Measurements from ENCODE around the gene EHBP1.
"Not testable (repeated sequence)": the region's sequence is repeated elsewhere in the genome, so short reads cannot be mapped to it uniquely, and the experiment has no call there.

EHBP1 gene

DNA sequence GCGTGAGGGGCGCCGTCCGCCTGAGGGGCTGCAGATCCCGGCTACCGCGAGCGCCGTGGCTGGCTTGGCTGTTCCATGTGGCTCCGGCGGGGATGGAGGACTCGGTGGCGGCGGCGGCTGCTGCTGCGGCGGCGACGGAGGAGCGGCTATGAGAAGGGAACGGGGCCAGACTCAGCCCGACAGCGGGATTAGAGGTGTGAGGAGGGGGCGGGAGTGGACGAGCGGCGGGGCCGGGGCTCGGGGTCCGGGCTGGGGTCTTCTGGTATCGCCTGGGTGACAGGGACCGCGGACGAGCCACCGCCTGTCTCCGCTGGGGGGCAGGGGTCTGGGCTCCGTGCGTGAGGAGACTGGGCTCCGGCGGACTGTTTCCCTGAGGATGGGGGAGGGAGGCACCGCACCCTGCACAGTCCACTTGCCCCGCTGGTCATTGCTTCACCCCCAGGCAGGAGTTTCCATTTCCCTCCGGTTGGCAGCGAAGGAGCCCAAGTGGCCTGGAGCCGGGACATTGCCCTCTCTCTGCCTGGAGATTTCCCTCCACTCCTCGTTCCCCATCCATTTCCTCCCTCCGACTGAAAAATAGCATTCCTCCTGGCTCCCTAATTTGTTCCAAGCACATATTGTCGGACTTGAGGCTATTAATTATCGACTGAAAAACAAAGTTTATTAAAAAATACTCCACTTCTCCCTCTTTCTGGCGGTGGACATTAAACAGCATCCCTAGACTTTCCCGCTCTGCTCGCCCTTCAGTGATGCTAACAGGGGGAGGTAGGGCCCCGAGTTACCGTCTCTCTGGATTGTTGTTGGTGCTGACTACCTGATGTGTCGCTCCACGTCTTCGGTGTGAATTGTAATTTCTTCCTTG is 577 bp downstream of the EHBP1 start:
- peak; percentile 39 for DNase-seq

DNA sequence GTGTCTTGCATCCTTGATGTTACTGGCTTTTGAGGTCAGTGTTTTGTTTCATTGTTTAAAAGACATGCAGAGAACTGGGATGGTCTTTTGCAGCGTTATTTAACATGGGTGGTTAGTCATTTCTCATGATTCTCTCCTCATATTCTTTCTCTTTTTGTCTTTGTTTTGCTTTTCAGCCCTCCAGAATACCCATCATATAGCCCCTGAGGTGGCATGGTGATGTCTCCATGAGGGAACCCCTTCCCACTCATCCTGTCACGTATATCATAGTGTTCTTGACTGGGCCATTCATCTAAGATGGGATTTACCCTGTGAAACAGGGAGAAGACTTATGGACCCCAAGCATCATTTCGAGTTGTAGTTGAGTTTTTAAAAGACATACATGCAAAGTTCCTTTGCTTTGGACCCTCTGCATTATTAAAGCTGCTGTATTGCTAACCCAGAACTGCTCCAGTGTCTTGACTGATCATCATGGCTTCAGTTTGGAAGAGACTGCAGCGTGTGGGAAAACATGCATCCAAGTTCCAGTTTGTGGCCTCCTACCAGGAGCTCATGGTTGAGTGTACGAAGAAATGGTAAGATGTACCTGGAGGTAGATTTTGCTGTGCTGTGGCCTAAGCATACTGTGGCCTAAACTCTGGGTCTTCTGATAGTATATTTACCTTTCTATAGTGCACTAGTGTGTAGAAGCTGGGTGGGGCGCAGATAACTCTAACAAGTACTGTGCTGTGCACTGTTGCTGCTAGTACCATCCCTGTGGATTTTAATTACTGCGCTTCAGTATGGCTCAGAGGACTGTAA is 1.4 kb downstream of the EHBP1 start:
- DNase-seq, result no peak

DNA sequence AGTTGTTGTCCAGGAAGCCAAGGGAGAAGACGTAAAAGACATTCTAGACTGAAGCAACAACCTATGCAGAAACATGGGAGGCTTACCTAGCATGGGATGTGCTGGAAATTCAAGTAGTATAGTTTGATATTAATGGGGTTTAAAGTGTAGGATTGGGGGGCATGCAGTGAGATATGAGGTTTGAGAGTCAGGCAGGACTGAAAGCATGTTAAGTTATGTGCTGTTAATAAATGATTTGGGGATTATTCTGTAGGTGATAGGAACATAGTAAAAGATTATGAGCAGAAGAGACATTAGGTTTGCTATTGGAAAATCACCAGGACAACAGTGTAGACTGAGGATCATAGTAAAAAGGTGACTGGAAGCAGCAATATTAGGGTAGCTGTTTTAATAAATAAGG is 3.2 kb downstream of the EHBP1 start:
- DNase-seq, result no peak

DNA sequence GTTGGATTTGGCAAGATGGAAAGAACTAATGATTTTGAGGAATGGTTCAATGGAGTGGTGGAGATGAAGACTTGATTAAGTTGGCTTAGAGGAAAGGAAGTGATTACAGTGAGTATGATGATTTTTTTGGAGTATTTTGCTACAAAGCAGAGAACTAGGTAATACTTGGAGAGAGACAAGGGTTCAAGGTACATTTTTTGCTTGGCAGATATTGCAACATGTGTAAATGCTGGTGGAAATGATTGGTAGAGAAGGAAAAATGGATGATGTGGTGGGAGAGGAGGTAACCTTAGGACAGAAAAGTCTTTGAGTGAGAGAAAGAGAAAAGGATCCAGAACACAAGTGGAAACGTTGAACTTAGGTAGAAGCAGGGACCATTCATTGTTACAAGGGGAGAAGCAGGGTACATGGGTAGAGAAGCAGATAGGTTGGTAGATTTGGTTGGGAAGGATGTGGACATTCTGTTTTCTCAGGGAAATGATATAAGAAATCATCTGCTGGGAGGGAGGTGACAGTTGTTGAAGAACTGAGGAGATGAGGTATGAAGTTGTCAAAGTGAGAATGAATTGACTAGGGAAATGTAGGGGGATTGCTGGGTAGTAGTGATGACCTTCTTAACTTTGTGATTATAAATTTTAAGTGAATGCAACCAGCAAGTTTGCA is 6.5 kb downstream of the EHBP1 start:
- DNase-seq, result no peak

DNA sequence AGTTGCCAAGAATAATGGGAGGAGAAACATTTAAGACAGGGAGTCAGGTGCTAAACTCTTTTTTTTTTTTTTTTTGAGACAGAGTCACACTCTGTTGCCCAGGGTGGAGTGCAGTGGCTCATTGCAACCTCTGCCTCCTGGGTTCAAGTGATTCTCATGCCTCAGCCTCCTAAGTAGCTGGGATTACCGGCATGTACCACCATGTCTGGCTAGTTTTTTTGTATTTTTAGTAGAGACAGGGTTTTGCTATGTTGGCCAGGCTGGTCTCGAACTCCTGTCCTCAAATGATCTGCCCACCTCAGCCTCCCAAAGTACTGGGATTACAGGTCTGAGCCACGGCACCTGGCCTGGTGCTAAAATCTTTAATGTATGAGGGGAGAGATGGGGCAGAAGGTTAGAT is 7.7 kb downstream of the EHBP1 start:
- DNase-seq, result not testable (repeated sequence)

DNA sequence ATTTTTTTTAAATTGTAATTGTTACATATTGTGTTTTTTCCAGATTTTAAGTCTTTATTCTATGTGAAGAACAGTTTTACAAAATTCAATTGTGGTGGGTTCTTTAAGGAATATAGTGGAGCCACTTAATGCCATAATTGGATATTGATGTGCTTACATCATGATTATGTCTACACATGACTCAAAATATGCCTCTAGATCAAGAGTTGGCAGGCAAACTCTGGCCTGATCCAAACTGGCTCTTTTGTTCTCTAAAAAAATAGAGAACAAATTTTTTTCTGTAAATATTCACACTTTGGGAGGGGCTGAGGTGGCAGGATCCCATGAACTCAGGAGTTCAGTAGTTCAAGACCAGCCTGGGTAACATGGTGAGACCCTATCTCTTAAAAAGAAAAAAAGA is 8.3 kb downstream of the EHBP1 start:
- DNase-seq, result no peak

DNA sequence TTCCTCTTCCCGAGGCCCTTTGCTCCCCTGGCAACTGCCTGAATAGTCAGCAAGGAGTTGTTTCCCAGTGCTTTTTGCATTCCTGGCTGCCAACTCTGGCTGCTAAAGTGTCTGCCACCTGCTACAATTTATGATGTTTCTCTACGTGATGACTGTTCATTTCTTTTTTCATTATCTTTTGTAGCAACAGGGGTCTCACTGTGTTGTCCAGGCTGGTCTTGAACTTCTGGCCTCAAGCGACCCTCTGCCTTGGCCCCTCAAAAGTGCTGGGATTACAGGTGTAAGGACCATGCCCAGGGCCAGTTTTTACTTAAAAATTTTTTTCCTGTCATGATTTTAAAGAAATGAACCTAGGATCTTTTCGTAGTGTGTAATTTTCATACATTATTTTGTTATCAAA is 11.3 kb downstream of the EHBP1 start:
- no peak for DNase-seq

DNA sequence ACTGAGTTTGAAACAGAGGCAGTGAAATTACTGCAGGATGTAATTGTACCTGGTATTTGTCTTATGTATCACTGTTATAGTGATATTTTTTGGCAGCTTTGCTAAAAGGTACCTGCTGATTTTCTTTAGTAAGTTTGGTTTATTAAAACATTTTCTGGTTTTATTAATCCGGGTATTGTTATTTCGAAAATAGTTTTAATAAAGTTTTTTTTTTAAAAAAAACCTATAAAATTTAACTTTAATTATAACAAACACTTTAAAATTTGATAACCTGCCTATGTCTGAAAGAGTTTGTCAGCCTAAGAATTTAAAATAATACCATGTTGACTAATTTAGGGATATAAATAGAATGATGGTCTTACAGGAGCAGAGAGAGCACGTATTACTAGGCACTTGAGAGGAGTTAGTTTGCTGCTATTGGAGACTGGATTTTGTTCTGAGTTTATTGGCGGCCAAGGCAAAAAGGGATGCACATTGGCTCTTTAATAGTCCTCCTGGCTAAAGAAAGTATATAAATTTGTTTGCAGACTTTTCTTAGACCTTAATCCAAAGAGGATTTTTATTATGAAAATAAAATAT is 12.1 kb downstream of the EHBP1 start:
- DNase-seq, result no peak

DNA sequence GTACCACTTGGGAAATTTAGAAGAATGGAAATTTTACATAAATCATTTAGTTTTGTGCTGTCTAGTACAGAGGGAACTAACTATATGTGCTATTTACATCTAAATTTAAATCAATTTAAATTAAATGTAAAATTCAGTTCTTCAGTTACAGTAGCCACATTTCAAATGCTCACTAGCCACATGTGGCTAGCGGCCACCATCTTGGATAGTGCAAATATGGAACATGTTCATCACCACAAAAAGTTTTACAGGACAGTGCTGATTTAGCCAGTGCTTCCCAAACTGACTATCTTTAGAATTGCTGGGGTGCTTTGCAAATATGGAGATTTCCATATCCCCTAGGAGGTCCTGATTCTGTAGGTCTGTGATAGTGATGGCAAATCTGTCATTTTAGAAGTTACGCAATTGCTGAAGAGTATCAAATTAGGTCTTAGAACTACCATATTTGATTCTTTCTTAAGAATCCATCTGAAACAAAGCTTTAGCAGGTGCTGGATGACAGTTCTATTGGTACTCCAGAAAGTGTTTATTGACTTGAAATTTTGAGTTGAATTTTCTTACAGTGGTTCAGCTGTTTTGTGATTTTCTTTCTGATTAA is 12.8 kb downstream of the EHBP1 start:
- no peak for DNase-seq

DNA sequence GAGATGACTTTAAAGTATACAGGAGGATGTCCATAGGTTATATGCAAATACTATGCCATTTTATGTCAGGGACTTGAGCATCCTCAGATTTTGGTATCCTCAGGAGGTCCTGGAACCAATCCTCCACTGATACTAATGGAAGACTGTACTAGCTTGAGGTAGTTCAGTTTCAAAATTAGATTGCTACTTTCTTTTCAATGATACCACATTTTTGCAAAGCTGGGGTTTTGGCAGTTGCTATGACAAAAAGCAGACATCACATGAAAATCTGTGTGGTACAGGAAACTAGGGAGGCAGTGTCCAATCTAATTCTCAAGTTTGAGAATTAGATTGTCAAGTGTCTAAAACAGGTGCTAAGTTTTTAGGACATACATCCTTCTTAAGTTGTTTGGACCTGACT is 14.2 kb downstream of the EHBP1 start:
- DNase-seq, result no peak

DNA sequence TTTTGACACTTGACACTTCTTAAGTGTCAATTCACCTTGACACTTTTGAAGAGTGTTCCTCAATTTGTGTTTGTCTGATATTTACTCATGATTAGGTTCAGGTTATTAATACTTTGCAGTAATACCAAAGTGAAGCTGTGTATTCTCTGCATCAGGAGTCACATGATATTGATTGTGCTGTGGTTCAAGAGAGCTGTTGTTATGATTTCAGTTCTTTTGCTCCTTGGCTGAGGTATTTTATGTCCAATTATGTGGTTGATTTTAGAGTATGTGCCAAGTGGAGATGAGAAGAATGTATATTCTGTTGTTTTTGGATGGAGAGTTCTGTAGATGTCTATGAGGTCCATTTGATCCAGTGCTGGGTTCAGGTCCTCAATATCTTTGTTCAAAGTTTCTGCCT is 17.2 kb downstream of the EHBP1 start:
- DNase-seq, result no peak

DNA sequence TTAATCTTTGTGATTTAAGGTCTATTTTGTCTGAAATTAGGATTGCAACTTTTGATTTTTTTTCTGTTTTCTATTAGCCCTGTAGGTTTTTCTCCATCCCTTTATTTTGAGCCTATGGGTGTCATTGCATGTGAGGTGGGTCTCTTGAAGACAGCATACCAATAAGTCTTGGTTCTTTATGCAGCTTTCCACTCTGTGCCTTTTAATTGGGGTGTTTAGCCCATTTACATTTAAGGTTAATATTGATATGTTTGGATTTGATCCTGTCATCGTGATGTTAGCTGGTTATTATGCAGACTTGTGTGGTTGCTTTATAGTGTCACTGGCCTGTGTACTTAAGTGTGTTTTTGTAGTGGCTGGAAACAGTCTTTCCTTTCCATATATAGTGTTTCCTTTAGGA is 17.7 kb downstream of the EHBP1 start:
- DNase-seq, result no peak

DNA sequence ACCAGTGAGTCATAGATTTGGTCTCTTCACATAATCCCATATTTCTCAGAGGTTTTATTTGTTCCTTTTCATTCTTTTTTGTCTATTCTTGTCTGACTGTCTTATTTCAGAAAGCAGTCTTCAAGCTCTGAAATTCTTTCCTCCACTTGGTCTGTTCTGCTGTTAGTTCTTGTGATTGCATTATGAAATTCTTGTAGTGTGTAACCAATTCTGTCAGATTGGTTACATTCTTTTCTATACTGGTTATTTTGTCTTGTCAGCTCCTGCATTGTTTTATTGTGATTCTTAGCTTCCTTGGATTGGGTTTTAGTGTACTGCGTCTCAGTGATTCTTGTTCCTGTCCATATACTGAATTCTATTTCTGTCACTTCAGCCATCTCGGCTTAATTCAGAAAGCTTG is 18.6 kb downstream of the EHBP1 start:
- no peak for DNase-seq

DNA sequence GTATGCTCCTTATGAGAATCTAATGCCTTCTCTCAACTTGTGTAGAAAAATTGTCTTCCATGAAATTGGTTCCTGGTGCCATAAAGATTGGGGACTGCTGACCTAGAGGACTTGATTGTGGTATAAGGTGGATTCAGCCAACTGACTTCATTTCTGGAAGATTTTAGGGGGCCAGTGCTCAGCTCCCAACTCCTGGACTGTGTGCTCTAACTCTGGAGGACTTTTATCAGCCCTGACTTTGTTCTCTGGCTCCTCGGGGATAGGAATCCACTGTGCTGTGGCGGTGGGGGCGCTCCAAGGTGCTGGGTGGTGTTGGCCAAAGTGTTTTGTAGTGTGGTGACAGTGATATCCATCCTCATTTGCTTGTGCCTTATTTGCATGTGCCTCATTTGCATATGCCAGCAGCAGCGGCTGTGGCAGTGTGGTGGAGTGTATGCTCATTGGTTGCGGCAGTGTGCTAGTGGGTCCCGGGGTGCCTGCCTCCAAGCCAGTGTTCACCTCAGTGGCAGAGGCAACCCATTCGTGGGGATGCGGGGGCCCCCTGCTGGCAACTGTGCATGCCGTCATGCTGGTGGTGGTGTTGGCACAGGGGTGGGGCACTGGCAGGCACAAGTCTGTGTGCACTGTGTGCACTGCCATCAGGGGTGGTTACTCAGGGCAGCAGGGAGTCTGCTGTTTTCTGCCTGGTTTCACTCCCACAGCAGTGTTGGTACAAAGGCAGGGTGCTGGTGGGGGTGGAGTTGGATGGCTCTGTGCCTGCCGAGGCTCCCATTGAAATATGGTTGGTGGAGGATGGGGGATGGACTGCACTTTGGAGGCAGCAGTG is 19.6 kb downstream of the EHBP1 start:
- DNase-seq, result no peak

DNA sequence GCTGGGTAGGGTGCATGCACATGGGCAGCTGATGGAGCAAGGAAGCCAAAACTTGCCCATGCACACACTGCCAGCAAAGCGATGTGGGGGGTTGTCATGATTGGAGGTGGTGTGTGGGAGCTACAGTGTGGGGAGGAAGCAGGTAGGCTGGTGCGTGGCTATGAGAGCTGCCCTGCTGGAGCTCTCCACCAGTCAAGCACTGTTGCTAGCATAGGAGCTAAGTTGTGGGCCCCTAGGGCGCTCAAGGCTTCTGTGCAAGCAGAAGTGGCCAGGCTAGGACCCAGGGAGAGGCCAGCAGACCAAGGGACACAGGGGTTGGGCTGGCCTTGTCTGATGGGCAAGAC is 20.2 kb downstream of the EHBP1 start:
- DNase-seq, result no peak

DNA sequence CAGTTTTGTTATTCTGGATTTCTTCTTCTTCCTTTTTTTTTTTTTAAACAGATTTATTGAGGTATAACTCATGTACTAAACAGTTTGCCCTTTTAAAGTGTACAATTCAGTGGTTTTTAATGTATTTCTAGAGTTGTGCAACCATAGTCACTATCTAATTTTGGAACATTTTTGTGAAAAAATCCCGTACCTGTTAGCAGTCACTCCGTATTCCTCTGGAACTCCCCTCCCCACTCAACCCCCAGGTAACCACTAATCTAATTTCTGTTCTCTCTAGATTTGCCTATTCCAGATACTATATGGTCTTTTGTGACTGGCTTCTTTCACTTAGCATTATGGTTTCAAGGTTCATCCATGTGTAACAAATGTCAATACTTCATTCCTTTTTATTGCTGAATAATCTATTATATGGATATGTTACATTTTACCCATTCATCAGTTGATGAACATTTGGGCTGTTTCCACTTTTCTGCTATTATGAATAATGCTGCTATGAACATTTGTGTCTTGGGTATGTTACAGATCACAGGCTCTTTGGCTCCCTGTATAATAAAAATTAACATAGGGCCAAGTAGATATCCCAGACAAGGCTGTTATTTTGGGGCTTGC is 21.9 kb downstream of the EHBP1 start:
- DNase-seq, result no peak

DNA sequence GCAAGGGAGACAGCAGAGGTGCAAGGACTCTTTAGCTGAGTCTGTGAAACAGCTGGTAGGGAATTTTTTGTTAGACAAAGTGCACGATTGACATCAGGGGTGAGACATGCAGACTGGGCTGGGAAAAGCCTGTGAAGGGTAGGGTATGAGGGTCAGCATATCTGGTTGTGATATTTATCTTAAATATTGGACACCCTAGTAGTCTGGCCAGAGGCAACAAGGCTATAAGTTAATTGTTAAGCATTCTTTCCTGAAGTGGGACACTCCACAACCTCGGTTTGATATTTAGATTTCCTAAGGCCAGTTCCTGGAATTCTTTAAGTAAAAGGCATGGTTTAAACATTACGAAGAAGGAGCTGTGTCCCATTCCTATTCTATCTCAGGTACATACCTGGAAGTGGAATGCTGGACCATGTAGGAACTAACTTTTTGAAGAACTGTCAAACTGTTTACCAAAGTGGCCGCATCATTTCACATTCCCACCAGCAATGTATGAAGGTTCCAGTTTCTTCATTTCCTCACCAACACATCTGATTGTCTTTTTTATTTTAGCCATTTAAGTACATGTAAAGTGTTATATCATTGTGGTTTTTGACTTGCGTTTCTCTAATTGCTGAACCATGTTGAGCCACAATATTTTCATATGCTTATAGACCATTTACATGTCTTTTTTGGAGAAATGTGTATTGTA is 22.5 kb downstream of the EHBP1 start:
- DNase-seq, result no peak

DNA sequence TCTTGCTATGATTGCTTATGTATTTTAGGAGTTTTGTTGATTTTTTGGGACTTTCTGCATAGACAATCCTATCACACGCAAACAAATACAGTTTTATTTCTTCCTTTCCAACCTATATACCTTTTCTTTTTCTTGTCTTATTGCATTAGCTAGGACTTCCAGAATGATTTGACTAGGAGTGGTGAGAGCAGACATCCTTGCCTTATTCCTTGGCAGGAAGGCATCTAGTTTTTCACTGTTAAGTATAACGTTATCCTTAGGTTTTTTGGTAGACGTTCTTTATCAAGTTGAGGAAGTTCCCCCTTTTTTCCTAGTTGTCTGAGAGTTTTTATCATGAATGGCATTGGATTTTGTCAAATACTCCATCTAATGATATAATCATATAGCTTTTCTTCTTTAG is 25.8 kb downstream of the EHBP1 start:
- DNase-seq, result no peak

DNA sequence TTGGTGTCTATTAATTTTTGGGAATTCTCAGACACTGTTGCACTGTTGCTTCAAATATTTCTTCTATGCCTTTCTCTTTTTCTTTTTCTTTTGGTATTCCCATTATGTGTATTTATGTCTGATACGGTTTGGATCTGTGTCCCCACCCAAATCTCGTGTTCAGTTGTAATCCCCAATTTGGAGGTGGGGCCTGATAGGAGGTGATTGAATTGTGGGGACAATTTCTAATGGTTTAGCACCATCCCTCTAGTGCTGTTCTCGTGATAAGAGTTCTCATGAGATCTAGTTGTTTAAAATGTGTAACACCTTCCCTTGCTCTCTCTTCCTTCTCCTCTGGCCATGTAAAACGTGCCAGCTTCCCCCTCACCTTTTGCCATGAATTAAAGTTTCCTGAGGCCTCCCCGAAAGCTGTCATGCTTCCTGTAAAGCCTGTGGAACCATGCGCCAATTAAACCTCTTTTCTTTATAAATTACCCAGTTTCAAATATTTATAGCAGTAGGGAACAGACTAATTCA is 26.8 kb downstream of the EHBP1 start:
- no peak for DNase-seq

DNA sequence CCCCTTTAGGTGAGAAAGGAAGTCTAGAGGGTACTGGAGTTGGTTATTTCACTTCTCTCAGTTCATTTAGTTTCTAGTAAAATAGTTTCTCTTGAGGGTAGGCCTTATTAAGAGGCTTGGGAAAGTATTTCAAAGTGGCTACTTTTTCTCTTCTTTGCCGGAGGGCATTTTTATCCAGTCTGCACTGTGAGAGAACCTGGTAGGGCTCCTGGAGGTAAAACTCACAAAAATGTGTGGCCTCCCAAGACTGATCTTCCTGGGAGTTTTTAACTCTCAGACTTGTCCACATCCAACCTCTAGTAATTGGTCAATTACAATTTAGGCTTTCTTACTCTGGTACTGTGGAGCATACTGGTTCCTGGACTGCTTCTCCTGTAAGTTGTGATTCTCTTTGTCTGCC is 28.0 kb downstream of the EHBP1 start:
- no peak for DNase-seq

All from GOT3 (cell line).